Gastrocnemius medialis (tissue), 4 donors: ENCODE results near the gene PDE1C. TPM values are rescaled to one million over a fixed set of nuclear protein-coding genes. Genes with fewer than 3 reads are reported as not detected.

Experiments
- ATAC-seq, 2 donors: fragments of 150-250 bp; one replicate each; pipeline ENCODE4 v1.9.1; 2016
- DNase-seq, 2 donors: peaks; one replicate each; pipeline ENCODE4 v3.0.0-alpha.2; 2019
- H3K27ac ChIP-seq, 4 donors: fragments of 200-600 bp; sonication (generic); 1 replicate in 1 of 4; 2 replicates in 3 of 4; pipeline ENCODE4 v1.5.1; 2016 to 2018; ENCODE audit warnings: mild to moderate bottlenecking in 2 of 4, moderate library complexity in 1 of 4
- H3K27me3 ChIP-seq, 3 donors: fragments of 200-600 bp; sonication (generic) in 2 of 3; 1 replicate in 1 of 3; 2 replicates in 2 of 3; pipeline versions ENCODE4 v1.5.1 to v1.6.0; 2016 to 2019; ENCODE audit warnings: mild to moderate bottlenecking in 1 of 3, moderate library complexity in 1 of 3
- H3K36me3 ChIP-seq, 2 donors: fragments of 200-600 bp; sonication (generic) in 1 of 2; one replicate each; pipeline ENCODE4 v1.5.1; 2017 to 2018
- H3K4me1 ChIP-seq, 2 donors: fragments of 200-600 bp; sonication (generic) in 1 of 2; one replicate each; pipeline ENCODE4 v1.5.1; 2016 to 2017; ENCODE audit warnings: mild to moderate bottlenecking in 2 of 2
- H3K4me3 ChIP-seq, 4 donors: fragments of 200-600 bp; sonication (generic) in 3 of 4; 1 replicate in 1 of 4; 2 replicates in 3 of 4; pipeline ENCODE4 v1.5.1; 2016 to 2019; ENCODE audit warnings: mild to moderate bottlenecking in 2 of 4
- H3K9me3 ChIP-seq, 3 donors: fragments of 200-600 bp; sonication (generic) in 2 of 3; 1 replicate in 1 of 3; 2 replicates in 2 of 3; pipeline ENCODE4 v1.5.1; 2016 to 2019
- CTCF ChIP-seq, 5 experiments: fragments of 450-650 bp in 3 of 5; fragments of 200-600 bp in 2 of 5; sonication (generic) in 2 of 5; IDR thresholded peaks in 4 of 5; conservative IDR thresholded peaks in 1 of 5; 1 replicate in 4 of 5; 2 replicates in 1 of 5; pipeline ENCODE4 v1.5.1; 2016 to 2019; ENCODE audit warnings: antibody characterized with exemption in 5 of 5, mild to moderate bottlenecking in 3 of 5, moderate library complexity in 3 of 5
- POLR2A ChIP-seq, 2 donors: fragments of 450-650 bp; IDR thresholded peaks; one replicate each; pipeline ENCODE4 v1.6.1; 2017; ENCODE audit warnings: antibody characterized with exemption in 2 of 2, mild to moderate bottlenecking in 2 of 2, moderate library complexity in 2 of 2
- in situ Hi-C, 4 donors: fragments of 200-750 bp; cut with MboI; loops; one replicate each; pipeline versions ENCODE4 v1.15.0 to v1.8.0; 2017; ENCODE audit warnings: low sequenced_read_pairs in 4 of 4
- intact Hi-C: fragments of 100-400 bp; cut with DNase I; formaldehyde crosslinking; loops from one replicate; pipeline ENCODE4 v1.15.1; 2023; ENCODE audit warnings: low total_unique reads
- total RNA-seq, 4 donors: library from RNA; depleted of rRNA; stranded (reverse); fragments of >200 nt; gene quantifications; one replicate each; pipeline versions ENCODE4 v1.1.0 to v1.2.3, GENCODE V29; 2016

PDE1C gene
- total RNA-seq, 4 donors from 2014 or later: 0.46 to 1.2 (median 0.67) TPM

- Histone ChIP-seq H3K27me3 (no peaks in the 10 kb centered on the region), H3K4me1 (no peaks in the 10 kb centered on the region), H3K9me3 (no peaks in the 10 kb centered on the region), H3K27ac (no peak overlapping the region), H3K36me3 (no peaks in the 10 kb centered on the region), H3K4me3 (no peak overlapping the region)
- in situ Hi-C loops (no loop called here), intact Hi-C loops (no loop called here)
- DNase-seq: no peak
- TF ChIP-seq CTCF (IDR thresholded peaks at IDR 0.05 in 4 of 5, conservative IDR thresholded peaks at IDR 0.05 in 1 of 5) (no peak), POLR2A (IDR thresholded peaks at IDR 0.05) (no peak)
- ATAC-seq: no peak
These were observed 173.3 kb downstream of the PDE1C start for GRCh38 chr7:31896925-31897324.

GRCh38 chr7:31894308-31894707 lies 175.9 kb downstream of the PDE1C start:
- Histone ChIP-seq H3K9me3 (no peaks in the 10 kb centered on the region), H3K36me3 (no peaks in the 10 kb centered on the region), H3K4me3 (no peak overlapping the region), H3K4me1 (no peaks in the 10 kb centered on the region), H3K27me3 (no peaks in the 10 kb centered on the region), H3K27ac (no peak overlapping the region)
- no peak for TF ChIP-seq CTCF (IDR thresholded peaks at IDR 0.05 in 4 of 5, conservative IDR thresholded peaks at IDR 0.05 in 1 of 5)
- no peak for TF ChIP-seq POLR2A (IDR thresholded peaks at IDR 0.05)
- intact Hi-C loops (no loop called here), in situ Hi-C loops (no loop called here)
- DNase-seq: no peak
- ATAC-seq: no peak

GRCh38 chr7:31893365-31893764 lies 176.8 kb downstream of the PDE1C start:
- Histone ChIP-seq H3K9me3 (no peaks in the 10 kb centered on the region), H3K4me3 (no peak overlapping the region), H3K36me3 (no peaks in the 10 kb centered on the region), H3K4me1 (no peaks in the 10 kb centered on the region), H3K27ac (no peak overlapping the region), H3K27me3 (no peaks in the 10 kb centered on the region)
- in situ Hi-C loops (no loop called here), intact Hi-C loops (no loop called here)
- TF ChIP-seq POLR2A (IDR thresholded peaks at IDR 0.05) (no peak), CTCF (IDR thresholded peaks at IDR 0.05 in 4 of 5, conservative IDR thresholded peaks at IDR 0.05 in 1 of 5) (no peak)
- DNase-seq: no peak
- no peak for ATAC-seq

DNA sequence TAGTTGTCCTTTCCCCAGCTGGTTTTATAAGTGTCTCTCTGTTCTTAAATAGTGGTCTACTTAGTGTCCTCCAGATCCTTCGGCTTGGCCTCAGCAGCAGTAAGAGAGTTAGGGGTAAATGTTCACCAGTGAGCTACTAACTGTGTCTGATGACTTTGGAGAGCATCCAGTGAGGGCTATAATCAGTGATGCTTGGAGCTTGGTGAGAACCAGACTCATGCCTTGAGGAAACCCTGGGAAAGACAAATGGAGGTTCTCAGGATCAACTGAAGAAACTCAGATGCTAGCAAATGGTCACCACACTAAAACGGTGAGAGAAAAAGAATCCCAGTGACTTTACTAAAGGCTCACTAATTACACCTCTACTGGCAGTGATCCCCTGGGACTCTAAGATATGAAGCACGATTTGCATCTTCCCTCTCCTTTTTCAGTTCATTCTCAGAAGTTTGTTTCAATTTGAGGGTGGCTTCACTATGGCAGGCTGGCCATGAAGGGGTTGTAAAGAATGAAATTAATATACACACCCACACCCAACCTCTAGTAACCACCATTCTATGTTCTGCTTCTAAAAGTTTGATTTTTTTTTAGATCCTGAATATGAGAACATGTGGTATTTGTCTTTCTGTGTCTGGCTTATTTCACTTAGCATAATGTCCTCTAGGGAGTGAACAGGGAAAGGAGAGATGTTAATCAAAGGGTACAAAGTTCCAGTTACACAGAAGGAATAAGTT lies 177.9 kb downstream of the PDE1C start:
- in situ Hi-C loops: no loop called here

More for the DNA sequence above, 177.9 kb downstream of the PDE1C start:
- Histone ChIP-seq H3K27me3 (no peaks in the 10 kb centered on the region), H3K4me1 (no peaks in the 10 kb centered on the region), H3K9me3 (no peaks in the 10 kb centered on the region), H3K36me3 (no peaks in the 10 kb centered on the region), H3K4me3 (no peak overlapping the region), H3K27ac (no peak overlapping the region)
- TF ChIP-seq CTCF (IDR thresholded peaks at IDR 0.05 in 4 of 5, conservative IDR thresholded peaks at IDR 0.05 in 1 of 5): no peak
- TF ChIP-seq POLR2A (IDR thresholded peaks at IDR 0.05): no peak
- ATAC-seq: no peak
- no peak for DNase-seq
- intact Hi-C loops: no loop called here
